Osteoblast (primary cell): Measurements from ENCODE around the gene SIAH2. TPM values are rescaled to one million over a fixed set of nuclear protein-coding genes. Genes with fewer than 3 reads are reported as not detected.

Source experiments
- DNase-seq: peaks from one replicate; pipeline ENCODE4 v3.0.0; 2011; ENCODE audit warnings: low spot score, mixed read lengths; ENCODE audit not compliant: insufficient read length; ENCODE audit errors: missing footprints
- H2AFZ ChIP-seq: 2 replicates; pipeline ENCODE4 v1.6.0; 2011; ENCODE audit warnings: mild to moderate bottlenecking, low read length
- H3K27ac ChIP-seq: 2 replicates; pipeline ENCODE4 v1.5.1; 2011; ENCODE audit warnings: mild to moderate bottlenecking, low read depth, low read length, moderate library complexity
- H3K27me3 ChIP-seq: 2 replicates; pipeline ENCODE4 v1.6.0; 2012; ENCODE audit warnings: mild to moderate bottlenecking, control low read depth, inconsistent platforms, low read length, moderate library complexity; ENCODE audit not compliant: insufficient read depth
- H3K36me3 ChIP-seq: 2 replicates; pipeline ENCODE4 v1.5.1; 2011; ENCODE audit warnings: mild to moderate bottlenecking, low read length, control low read depth, moderate library complexity; ENCODE audit not compliant: insufficient read depth
- H3K4me1 ChIP-seq: 2 replicates; pipeline ENCODE4 v1.5.1; 2011; ENCODE audit warnings: mild to moderate bottlenecking, low read length, control low read depth, moderate library complexity; ENCODE audit not compliant: insufficient read depth
- H3K4me2 ChIP-seq: 2 replicates; pipeline ENCODE4 v1.6.0; 2011; ENCODE audit warnings: mild to moderate bottlenecking, low read length; ENCODE audit not compliant: insufficient read depth
- H3K4me3 ChIP-seq: fragments of 200-600 bp; sonication (generic); 3 replicates; pipeline ENCODE4 v1.5.1; 2012; ENCODE audit warnings: mild to moderate bottlenecking, low read length, inconsistent platforms; ENCODE audit not compliant: insufficient read depth
- H3K79me2 ChIP-seq: 2 replicates; pipeline ENCODE4 v1.6.0; 2012; ENCODE audit warnings: mild to moderate bottlenecking, low read length, control low read depth, inconsistent platforms; ENCODE audit not compliant: insufficient read depth
- H3K9me3 ChIP-seq: 2 replicates; pipeline ENCODE4 v1.5.1; 2011; ENCODE audit warnings: low read depth, low read length, control low read depth
- H4K20me1 ChIP-seq: 2 replicates; pipeline ENCODE4 v1.6.0; 2012; ENCODE audit warnings: mild to moderate bottlenecking, low read length, control low read depth; ENCODE audit not compliant: insufficient read depth
- total RNA-seq: library from RNA; depleted of rRNA; stranded (reverse); fragments of >200 nt; gene quantifications from 2 replicates; pipeline ENCODE4 v1.2.3, GENCODE V29; 2012
- TF ChIP-seq, protein P1 (sequence below): IDR thresholded peaks from 2 replicates; pipeline ENCODE4 v1.5.1; 2011; ENCODE audit warnings: mild to moderate bottlenecking, low read depth, low read length, moderate library complexity; ENCODE audit errors: extremely low read depth

The SIAH2 gene
- total RNA-seq, 1 donor, result 36.2 TPM

- Histone ChIP-seq H3K4me1 (peaks cover 27% of the 10 kb centered on the region), H3K4me2 (no peak overlapping the region), H3K27me3 (no peaks in the 10 kb centered on the region), H3K4me3 (no peak overlapping the region), H3K27ac (peak overlapping the region; percentile 6), H3K79me2 (peaks cover 16% of the 10 kb centered on the region), H4K20me1 (peaks cover 16% of the 10 kb centered on the region), H2AFZ (no peak overlapping the region), H3K9me3 (no peaks in the 10 kb centered on the region), H3K36me3 (peaks cover 13% of the 10 kb centered on the region)
- TF ChIP-seq, protein P1, sequence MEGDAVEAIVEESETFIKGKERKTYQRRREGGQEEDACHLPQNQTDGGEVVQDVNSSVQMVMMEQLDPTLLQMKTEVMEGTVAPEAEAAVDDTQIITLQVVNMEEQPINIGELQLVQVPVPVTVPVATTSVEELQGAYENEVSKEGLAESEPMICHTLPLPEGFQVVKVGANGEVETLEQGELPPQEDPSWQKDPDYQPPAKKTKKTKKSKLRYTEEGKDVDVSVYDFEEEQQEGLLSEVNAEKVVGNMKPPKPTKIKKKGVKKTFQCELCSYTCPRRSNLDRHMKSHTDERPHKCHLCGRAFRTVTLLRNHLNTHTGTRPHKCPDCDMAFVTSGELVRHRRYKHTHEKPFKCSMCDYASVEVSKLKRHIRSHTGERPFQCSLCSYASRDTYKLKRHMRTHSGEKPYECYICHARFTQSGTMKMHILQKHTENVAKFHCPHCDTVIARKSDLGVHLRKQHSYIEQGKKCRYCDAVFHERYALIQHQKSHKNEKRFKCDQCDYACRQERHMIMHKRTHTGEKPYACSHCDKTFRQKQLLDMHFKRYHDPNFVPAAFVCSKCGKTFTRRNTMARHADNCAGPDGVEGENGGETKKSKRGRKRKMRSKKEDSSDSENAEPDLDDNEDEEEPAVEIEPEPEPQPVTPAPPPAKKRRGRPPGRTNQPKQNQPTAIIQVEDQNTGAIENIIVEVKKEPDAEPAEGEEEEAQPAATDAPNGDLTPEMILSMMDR, result no peak
- DNase-seq, result no peak
Measured at GRCh38 chr3:150736903-150737832, 25.8 kb downstream of the SIAH2 start.

DNA sequence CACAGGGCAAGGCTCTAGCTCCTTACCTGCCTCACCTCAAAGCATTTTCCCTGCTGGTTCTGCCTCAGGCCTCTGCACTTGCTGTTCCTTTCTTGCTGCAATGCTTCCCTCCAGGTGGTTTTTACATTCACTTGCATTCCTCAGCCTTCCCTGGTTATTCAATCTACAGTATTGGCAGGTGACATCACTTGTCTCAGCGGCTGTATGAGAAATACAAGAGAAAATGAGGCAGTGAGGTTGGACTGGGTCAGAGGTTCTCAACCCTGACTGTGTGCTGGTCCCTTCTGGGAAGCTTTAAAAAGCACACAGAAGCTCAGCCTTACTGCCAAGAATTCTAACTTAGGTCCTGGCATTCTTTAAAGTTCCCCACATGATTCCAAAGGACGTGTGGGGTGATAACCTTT is 26.7 kb downstream of the SIAH2 start:
- H3K27me3 ChIP-seq, result no peaks in the 10 kb centered on the region
- H3K36me3 ChIP-seq, result peaks cover 6% of the 10 kb centered on the region

GRCh38 chr3:150734795-150735119 is 28.2 kb downstream of the SIAH2 start:
- H3K27me3 ChIP-seq, result no peaks in the 10 kb centered on the region
- H3K4me3 ChIP-seq, result no peak overlapping the region
- H3K4me2 ChIP-seq, result no peak overlapping the region
- no peaks in the 10 kb centered on the region for H4K20me1 ChIP-seq
- H3K79me2 ChIP-seq, result no peaks in the 10 kb centered on the region
- H3K4me1 ChIP-seq, result peaks cover 23% of the 10 kb centered on the region
- no peak overlapping the region for H2AFZ ChIP-seq
- TF ChIP-seq, protein P1, result no peak
- H3K27ac ChIP-seq, result no peak overlapping the region
- H3K36me3 ChIP-seq, result no peaks in the 10 kb centered on the region
- DNase-seq, result no peak
- no peaks in the 10 kb centered on the region for H3K9me3 ChIP-seq

More for the DNA sequence above, 26.7 kb downstream of the SIAH2 start:
- Histone ChIP-seq H3K9me3 (no peaks in the 10 kb centered on the region), H3K4me2 (no peak overlapping the region), H3K27ac (no peak overlapping the region), H3K79me2 (peaks cover 8% of the 10 kb centered on the region), H3K4me3 (no peak overlapping the region), H2AFZ (no peak overlapping the region), H4K20me1 (peaks cover 10% of the 10 kb centered on the region), H3K4me1 (peaks cover 23% of the 10 kb centered on the region)
- TF ChIP-seq, protein P1, result no peak
- DNase-seq, result no peak

GRCh38 chr3:150733936-150734794 is 28.8 kb downstream of the SIAH2 start:
- Histone ChIP-seq H3K36me3 (no peaks in the 10 kb centered on the region), H2AFZ (no peak overlapping the region), H4K20me1 (no peaks in the 10 kb centered on the region), H3K9me3 (no peaks in the 10 kb centered on the region), H3K27ac (no peak overlapping the region), H3K27me3 (no peaks in the 10 kb centered on the region), H3K4me2 (no peak overlapping the region), H3K4me1 (peaks cover 23% of the 10 kb centered on the region), H3K4me3 (no peak overlapping the region), H3K79me2 (no peaks in the 10 kb centered on the region)
- no peak for DNase-seq
- TF ChIP-seq, protein P1, result no peak
